ENCODE measurements around the gene GCK.

The GCK gene

GRCh38 chr7:44210107-44210506 lies 20.9 kb upstream of the GCK start:
- TF ChIP-seq TAF1 (IDR thresholded peaks at IDR 0.05; ENCODE audit: low read depth) (no peak), USF1 (IDR thresholded peaks at IDR 0.05) (no peak), RAD21 (IDR thresholded peaks at IDR 0.05; ENCODE audit: low read depth) (no peak)

GRCh38 chr7:44208085-44208484 lies 18.8 kb upstream of the GCK start:
- TF ChIP-seq CEBPB (IDR thresholded peaks at IDR 0.05) (no peak), TEAD4 (IDR thresholded peaks at IDR 0.05) (no peak), CREB1 (IDR thresholded peaks at IDR 0.05; ENCODE audit: low read depth) (no peak), TCF12 (IDR thresholded peaks at IDR 0.05; ENCODE audit: low read depth) (no peak), USF1 (IDR thresholded peaks at IDR 0.05) (no peak), MAX (IDR thresholded peaks at IDR 0.05) (no peak), RAD21 (IDR thresholded peaks at IDR 0.05; ENCODE audit: low read depth) (no peak), FOXM1 (IDR thresholded peaks at IDR 0.05; ENCODE audit: borderline replicate concordance, low read depth) (no peak), NFIC (IDR thresholded peaks at IDR 0.05) (no peak), TAF1 (IDR thresholded peaks at IDR 0.05; ENCODE audit: low read depth) (no peak)

- TF ChIP-seq ZBTB7A (IDR thresholded peaks at IDR 0.05; ENCODE audit: low read depth) (no peak), EP300 (IDR thresholded peaks at IDR 0.05; ENCODE audit: borderline replicate concordance) (no peak), TEAD4 (IDR thresholded peaks at IDR 0.05) (no peak), YY1 (IDR thresholded peaks at IDR 0.05; ENCODE audit: low read depth) (no peak), NFIC (IDR thresholded peaks at IDR 0.05) (no peak), RAD21 (IDR thresholded peaks at IDR 0.05; ENCODE audit: low read depth) (no peak), TAF1 (IDR thresholded peaks at IDR 0.05; ENCODE audit: low read depth) (no peak), FOXM1 (IDR thresholded peaks at IDR 0.05; ENCODE audit: borderline replicate concordance, low read depth) (no peak), MAX (IDR thresholded peaks at IDR 0.05) (no peak), REST (IDR thresholded peaks at IDR 0.05; ENCODE audit: low read depth) (no peak), CREB1 (IDR thresholded peaks at IDR 0.05; ENCODE audit: low read depth) (no peak), USF1 (IDR thresholded peaks at IDR 0.05) (no peak), EGR1 (IDR thresholded peaks at IDR 0.05) (no peak), CEBPB (IDR thresholded peaks at IDR 0.05) (no peak), TCF12 (IDR thresholded peaks at IDR 0.05; ENCODE audit: low read depth) (no peak)
Measured at GRCh38 chr7:44206008-44206407, 16.8 kb upstream of the GCK start.

GRCh38 chr7:44201813-44202212 lies 12.6 kb upstream of the GCK start:
- no peak for TF ChIP-seq NFIC (IDR thresholded peaks at IDR 0.05)

- TF ChIP-seq CREB1 (IDR thresholded peaks at IDR 0.05; ENCODE audit: low read depth) (0 out of 2 replicates have a peak, but pooled peaks have one; percentile 29), EGR1 (IDR thresholded peaks at IDR 0.05) (no peak), FOXM1 (IDR thresholded peaks at IDR 0.05; ENCODE audit: borderline replicate concordance, low read depth) (no peak), TCF12 (IDR thresholded peaks at IDR 0.05; ENCODE audit: low read depth) (peak; percentile 58; the same call in 1 of the 2 replicates), EP300 (IDR thresholded peaks at IDR 0.05; ENCODE audit: borderline replicate concordance) (no peak), NFIC (IDR thresholded peaks at IDR 0.05) (0 out of 2 replicates have a peak, but pooled peaks have one; percentile 14), RAD21 (IDR thresholded peaks at IDR 0.05; ENCODE audit: low read depth) (no peak), YY1 (IDR thresholded peaks at IDR 0.05; ENCODE audit: low read depth) (no peak), USF1 (IDR thresholded peaks at IDR 0.05) (peak; percentile 22; the same call in 1 of the 2 replicates), MAX (IDR thresholded peaks at IDR 0.05) (peak; percentile 82), ZBTB7A (IDR thresholded peaks at IDR 0.05; ENCODE audit: low read depth) (peak; percentile 64), CEBPB (IDR thresholded peaks at IDR 0.05) (no peak), TAF1 (IDR thresholded peaks at IDR 0.05; ENCODE audit: low read depth) (peak; percentile 93)
Measured at GRCh38 chr7:44200699-44201461, 11.6 kb upstream of the GCK start, which contains the start of gene YKT6. Gene YKT6, plus strand, starts transcription at chr7:44200978. Its CDS starts 158 bp downstream, at chr7:44201136.

GRCh38 chr7:44197474-44197873 lies 8.2 kb upstream of the GCK start:
- TF ChIP-seq MAX (IDR thresholded peaks at IDR 0.05) (no peak), TCF12 (IDR thresholded peaks at IDR 0.05; ENCODE audit: low read depth) (no peak), YY1 (IDR thresholded peaks at IDR 0.05; ENCODE audit: low read depth) (no peak), TEAD4 (IDR thresholded peaks at IDR 0.05) (no peak), TAF1 (IDR thresholded peaks at IDR 0.05; ENCODE audit: low read depth) (no peak), FOXM1 (IDR thresholded peaks at IDR 0.05; ENCODE audit: borderline replicate concordance, low read depth) (no peak), EP300 (IDR thresholded peaks at IDR 0.05; ENCODE audit: borderline replicate concordance) (no peak), CREB1 (IDR thresholded peaks at IDR 0.05; ENCODE audit: low read depth) (no peak), USF1 (IDR thresholded peaks at IDR 0.05) (no peak), REST (IDR thresholded peaks at IDR 0.05; ENCODE audit: low read depth) (no peak), CEBPB (IDR thresholded peaks at IDR 0.05) (no peak), EGR1 (IDR thresholded peaks at IDR 0.05) (no peak), ZBTB7A (IDR thresholded peaks at IDR 0.05; ENCODE audit: low read depth) (no peak), RAD21 (IDR thresholded peaks at IDR 0.05; ENCODE audit: low read depth) (no peak), NFIC (IDR thresholded peaks at IDR 0.05) (no peak)
